GM12874 (cell line): ENCODE measurements around the gene GPR150.

ENCODE experiments used
- CTCF ChIP-seq: IDR thresholded peaks from 2 replicates; pipeline ENCODE4 v1.5.1; 2011; ENCODE audit warnings: low read depth, mild to moderate bottlenecking, control low read depth, low read length, moderate library complexity; ENCODE audit not compliant: insufficient read depth

GPR150 gene

GRCh38 chr5:95662946-95663345, 43.1 kb downstream of the GPR150 start:
- TF ChIP-seq CTCF = no peak

- peak; percentile 50; the same call in 1 of the 2 replicates for TF ChIP-seq CTCF
Measured at GRCh38 chr5:95664204-95664786, 44.4 kb downstream of the GPR150 start.

DNA sequence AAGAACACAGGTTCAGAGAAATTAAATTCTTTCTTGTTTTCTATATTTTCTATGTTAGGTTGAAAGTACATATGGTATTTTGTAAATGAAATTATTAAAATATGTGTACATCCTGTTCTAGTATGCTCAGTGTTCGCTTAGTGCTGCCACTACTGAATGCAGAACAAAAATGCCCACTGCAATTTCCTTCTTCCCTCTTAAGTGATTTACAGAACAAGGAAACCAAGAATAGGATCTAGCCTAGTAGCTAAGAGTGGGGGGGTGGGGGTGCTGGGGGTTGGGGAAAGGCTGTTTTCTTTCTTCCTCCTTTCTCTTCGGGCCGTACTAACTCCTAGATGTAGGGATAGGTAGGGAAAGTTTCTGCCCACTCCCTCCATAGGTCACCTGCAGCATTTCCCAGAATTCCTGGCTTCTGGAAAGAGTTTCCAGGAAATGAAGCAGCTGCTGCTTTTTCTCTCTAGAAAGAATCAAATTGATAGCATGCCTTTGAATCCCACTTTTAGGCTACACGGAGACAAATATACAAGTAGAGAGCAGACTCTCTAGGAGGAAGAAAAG, 47.3 kb downstream of the GPR150 start:
- TF ChIP-seq CTCF = no peak

GRCh38 chr5:95667678-95668077, 47.8 kb downstream of the GPR150 start:
- no peak for TF ChIP-seq CTCF

- no peak for TF ChIP-seq CTCF
Measured at GRCh38 chr5:95668216-95668615, 48.3 kb downstream of the GPR150 start.

DNA sequence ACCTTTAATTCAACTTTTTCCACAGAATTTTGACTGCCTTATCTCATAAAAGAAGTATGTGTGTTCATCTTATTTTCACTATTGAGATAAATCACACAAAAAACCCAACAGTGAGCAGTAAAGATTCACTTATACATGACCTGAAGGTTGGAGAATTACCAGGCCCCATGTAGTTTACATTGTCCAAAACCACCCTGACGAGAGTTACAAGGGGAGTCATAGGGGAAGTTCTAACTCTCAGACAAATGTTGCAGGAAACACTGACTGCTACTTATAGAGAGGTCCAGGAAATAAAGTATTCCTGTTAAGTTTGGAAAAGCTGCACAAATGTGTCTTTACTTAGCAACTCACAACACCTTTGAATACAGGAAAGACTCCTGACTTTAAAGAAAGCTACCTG, 48.8 kb downstream of the GPR150 start:
- no peak for TF ChIP-seq CTCF

- TF ChIP-seq CTCF = no peak
Measured at GRCh38 chr5:95669540-95669939, 49.7 kb downstream of the GPR150 start.
